ENCODE data around the gene PPIP5K1. TPM values are rescaled to one million over a fixed set of nuclear protein-coding genes. Genes with fewer than 3 reads are reported as not detected.

PPIP5K1 gene
- total RNA-seq, 3 donors from 2014 or later = 11.4 to 75.4 (median 33.2) TPM

DNA sequence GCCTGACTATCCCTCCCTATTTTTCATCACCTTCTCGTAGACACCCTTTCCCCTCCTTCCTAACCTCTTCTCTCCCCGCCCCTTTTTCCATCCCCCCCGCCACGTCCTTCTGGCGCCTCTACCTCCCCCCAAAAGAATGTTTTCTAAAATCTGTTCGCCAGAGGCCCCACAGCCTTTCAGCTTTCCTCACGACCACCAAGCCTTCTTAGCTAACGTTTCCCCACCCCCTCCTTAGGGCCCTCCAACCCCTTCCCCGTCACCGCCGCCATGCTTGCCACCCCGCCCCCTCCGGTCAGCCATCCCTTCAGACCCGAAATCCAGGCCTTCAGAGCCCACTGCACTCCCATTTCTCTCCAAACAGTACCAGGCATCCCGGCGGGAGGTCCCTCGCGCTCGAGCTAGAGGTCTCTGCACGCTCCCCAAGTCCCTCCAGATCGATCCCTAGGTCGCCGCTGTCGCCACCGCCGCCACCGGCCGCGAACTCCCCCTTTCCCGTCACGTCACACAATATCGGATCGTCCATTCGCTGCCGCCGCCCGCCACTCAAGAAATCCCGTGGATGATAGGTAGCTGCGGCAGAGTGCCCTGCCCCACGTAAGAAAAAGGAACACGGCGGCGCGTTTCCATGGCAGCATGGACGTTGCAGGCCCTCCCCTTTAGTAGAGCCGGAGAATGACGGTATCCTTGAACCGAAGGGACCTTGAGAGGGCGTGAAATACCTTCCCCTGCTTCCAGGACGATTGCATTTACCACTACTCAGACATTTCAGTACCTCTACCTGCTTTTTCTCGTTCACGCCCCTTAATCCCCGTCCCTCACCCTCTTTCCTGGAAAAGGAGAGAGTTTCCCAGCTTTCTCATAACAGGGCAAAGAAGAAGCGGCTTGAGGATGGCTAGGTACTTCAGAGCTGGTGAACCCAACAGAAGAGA is 97.1 kb downstream of the PPIP5K1 start, which contains the start of gene TP53BP1:
TP53BP1 (minus strand) TSS at position 484 of the 929 bp plus-strand sequence; CDS start at position 371, 113 bp downstream.
- intact Hi-C loops (cut with DNase I; ENCODE audit: low total_unique reads) = no loop called here
- TF ChIP-seq POLR2A (IDR thresholded peaks at IDR 0.05) (no peak), POLR2AphosphoS5 (IDR thresholded peaks at IDR 0.05) (peak in 2 of 3 donors; percentile 70 to 88)
- TF ChIP-seq, protein P1, sequence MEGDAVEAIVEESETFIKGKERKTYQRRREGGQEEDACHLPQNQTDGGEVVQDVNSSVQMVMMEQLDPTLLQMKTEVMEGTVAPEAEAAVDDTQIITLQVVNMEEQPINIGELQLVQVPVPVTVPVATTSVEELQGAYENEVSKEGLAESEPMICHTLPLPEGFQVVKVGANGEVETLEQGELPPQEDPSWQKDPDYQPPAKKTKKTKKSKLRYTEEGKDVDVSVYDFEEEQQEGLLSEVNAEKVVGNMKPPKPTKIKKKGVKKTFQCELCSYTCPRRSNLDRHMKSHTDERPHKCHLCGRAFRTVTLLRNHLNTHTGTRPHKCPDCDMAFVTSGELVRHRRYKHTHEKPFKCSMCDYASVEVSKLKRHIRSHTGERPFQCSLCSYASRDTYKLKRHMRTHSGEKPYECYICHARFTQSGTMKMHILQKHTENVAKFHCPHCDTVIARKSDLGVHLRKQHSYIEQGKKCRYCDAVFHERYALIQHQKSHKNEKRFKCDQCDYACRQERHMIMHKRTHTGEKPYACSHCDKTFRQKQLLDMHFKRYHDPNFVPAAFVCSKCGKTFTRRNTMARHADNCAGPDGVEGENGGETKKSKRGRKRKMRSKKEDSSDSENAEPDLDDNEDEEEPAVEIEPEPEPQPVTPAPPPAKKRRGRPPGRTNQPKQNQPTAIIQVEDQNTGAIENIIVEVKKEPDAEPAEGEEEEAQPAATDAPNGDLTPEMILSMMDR (IDR thresholded peaks at IDR 0.05) = no peak
- H3K36me3 ChIP-seq = no peaks in the 10 kb centered on the region
- H3K9me3 ChIP-seq = no peaks in the 10 kb centered on the region
- DNase-seq (ENCODE audit: low spot score in 2 of 2) = peak; percentile 95 to 96
- peak within 1 kb of the TSS; percentile 81 to 90 (median 82) for H3K4me3 ChIP-seq
- peaks cover 0 to 10% of the 10 kb centered on the region in 2 donors for H3K4me1 ChIP-seq
- H3K27ac ChIP-seq = peak within 1 kb of the TSS; percentile 91 to 94
- no peaks in the 10 kb centered on the region for H3K27me3 ChIP-seq

DNA sequence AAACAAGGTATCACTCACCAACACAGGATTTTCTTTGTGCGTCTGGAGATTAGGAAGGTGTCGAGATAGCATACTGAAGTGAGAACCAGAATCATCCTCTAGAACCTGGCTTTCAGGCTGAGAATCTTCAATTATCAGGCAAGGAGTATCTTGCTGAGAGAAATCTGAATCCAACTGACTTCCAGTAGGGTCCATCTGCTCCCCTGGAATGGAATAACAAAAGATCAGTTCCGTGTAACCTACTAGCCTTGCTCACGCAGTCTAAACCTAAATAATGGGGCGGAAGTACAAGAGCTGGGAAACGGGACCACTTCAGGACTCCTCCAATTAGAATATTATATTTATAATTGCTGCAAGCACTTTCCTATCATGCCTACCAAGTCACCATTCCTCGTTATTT is 97.7 kb downstream of the PPIP5K1 start:
- no peaks in the 10 kb centered on the region for H3K9me3 ChIP-seq
- TF ChIP-seq, protein P1 (IDR thresholded peaks at IDR 0.05) = no peak
- TF ChIP-seq POLR2A (IDR thresholded peaks at IDR 0.05) = no peak
- no peak for TF ChIP-seq POLR2AphosphoS5 (IDR thresholded peaks at IDR 0.05)
- intact Hi-C loops (cut with DNase I; ENCODE audit: low total_unique reads) = no loop called here
- H3K27me3 ChIP-seq = no peaks in the 10 kb centered on the region
- peak overlapping the region; percentile 81 to 90 (median 82) for H3K4me3 ChIP-seq
- H3K4me1 ChIP-seq = peaks cover 0 to 10% of the 10 kb centered on the region in 2 donors
- H3K36me3 ChIP-seq = no peaks in the 10 kb centered on the region
- DNase-seq (ENCODE audit: low spot score in 2 of 2) = no peak
- H3K27ac ChIP-seq = peak overlapping the region; percentile 91 to 94

DNA sequence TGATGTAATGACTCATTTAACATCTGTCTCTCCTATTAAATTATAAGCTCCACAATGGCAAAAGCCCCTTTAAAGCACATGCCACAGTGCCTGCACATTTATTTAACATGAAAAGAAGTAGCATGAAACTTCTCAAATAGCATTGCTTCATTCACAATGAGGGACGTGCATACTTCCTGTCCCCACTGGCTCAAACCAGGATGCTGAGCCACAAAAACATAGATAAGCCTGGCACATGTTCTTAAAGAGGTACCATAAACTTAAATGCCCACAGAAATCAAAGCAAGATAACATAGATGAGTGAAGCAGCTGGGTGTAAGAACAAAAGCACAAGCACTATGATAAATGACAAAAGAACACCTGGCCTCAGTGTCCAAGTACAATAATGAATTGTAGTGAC is 100.8 kb downstream of the PPIP5K1 start:
- no peak for DNase-seq (ENCODE audit: low spot score in 2 of 2)
- H3K4me1 ChIP-seq = peaks cover 0 to 10% of the 10 kb centered on the region in 2 donors
- no peak overlapping the region for H3K4me3 ChIP-seq
- no peaks in the 10 kb centered on the region for H3K9me3 ChIP-seq
- H3K27ac ChIP-seq = no peak overlapping the region
- intact Hi-C loops (cut with DNase I; ENCODE audit: low total_unique reads) = no loop called here
- TF ChIP-seq, protein P1 (IDR thresholded peaks at IDR 0.05) = no peak
- TF ChIP-seq POLR2A (IDR thresholded peaks at IDR 0.05) = no peak
- TF ChIP-seq POLR2AphosphoS5 (IDR thresholded peaks at IDR 0.05) = no peak
- no peaks in the 10 kb centered on the region for H3K27me3 ChIP-seq
- H3K36me3 ChIP-seq = no peaks in the 10 kb centered on the region

DNA sequence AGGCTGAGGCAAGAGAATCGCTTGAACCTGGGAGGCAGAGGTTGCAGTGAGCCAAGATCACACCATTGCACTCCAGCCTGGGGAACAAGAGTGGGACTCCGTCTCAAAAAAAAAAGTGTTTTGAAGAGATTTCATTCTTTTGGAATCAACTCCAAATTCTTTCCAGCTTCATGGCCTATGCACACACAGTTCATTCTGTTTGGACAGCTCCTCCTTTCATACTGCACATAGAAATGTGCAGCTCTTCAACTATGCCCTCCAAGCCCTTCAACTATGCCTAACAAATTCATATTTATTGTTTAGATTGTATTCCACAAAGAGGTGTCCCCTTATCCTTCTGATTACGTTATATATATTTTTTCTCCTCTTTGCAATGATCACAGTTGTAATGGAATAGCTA is 101.2 kb downstream of the PPIP5K1 start:
- intact Hi-C loops (cut with DNase I; ENCODE audit: low total_unique reads) = no loop called here
- no peaks in the 10 kb centered on the region for H3K9me3 ChIP-seq
- no peak for DNase-seq (ENCODE audit: low spot score in 2 of 2)
- TF ChIP-seq, protein P1 (IDR thresholded peaks at IDR 0.05) = no peak
- TF ChIP-seq POLR2A (IDR thresholded peaks at IDR 0.05) = no peak
- TF ChIP-seq POLR2AphosphoS5 (IDR thresholded peaks at IDR 0.05) = no peak
- no peaks in the 10 kb centered on the region for H3K27me3 ChIP-seq
- no peaks in the 10 kb centered on the region for H3K36me3 ChIP-seq
- peaks cover 0 to 10% of the 10 kb centered on the region in 2 donors for H3K4me1 ChIP-seq
- H3K27ac ChIP-seq = no peak overlapping the region
- no peak overlapping the region for H3K4me3 ChIP-seq
